ENCODE measurements around the gene OR6C70.

GRCh38 chr12:55469291-55469690 lies 647 bp downstream of the OR6C70 start:
- TF ChIP-seq CTCF (conservative IDR thresholded peaks at IDR 0.05; ENCODE audit: low read length) = no peak
- no peak for TF ChIP-seq EZH2phosphoT487 (IDR thresholded peaks at IDR 0.05; ENCODE audit: borderline replicate concordance, low read depth, low read length)
